Measurements from ENCODE around the gene NEK11.

DNA sequence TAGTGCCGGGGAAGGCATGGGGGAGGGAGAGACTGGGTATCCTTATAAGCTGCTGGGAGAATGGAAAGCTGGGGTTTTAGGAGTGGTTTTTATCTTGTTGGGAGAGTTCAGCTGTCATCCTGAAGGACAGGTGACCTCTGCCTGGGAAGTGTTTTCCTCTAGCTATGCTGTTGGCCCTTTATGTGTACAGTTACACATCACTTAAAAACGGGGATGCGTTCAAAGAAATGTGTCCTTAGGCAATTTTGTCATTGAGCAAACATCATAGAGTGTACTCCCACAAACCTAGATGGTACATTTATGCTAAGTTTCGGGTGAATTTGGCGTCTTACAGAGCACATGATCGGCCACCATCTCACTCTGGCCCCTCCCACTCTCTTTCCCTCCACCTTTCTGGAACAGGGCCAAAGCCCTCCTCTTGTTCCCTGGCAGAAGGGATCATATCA is 190.6 kb downstream of the NEK11 start:
- TF ChIP-seq, protein P1, sequence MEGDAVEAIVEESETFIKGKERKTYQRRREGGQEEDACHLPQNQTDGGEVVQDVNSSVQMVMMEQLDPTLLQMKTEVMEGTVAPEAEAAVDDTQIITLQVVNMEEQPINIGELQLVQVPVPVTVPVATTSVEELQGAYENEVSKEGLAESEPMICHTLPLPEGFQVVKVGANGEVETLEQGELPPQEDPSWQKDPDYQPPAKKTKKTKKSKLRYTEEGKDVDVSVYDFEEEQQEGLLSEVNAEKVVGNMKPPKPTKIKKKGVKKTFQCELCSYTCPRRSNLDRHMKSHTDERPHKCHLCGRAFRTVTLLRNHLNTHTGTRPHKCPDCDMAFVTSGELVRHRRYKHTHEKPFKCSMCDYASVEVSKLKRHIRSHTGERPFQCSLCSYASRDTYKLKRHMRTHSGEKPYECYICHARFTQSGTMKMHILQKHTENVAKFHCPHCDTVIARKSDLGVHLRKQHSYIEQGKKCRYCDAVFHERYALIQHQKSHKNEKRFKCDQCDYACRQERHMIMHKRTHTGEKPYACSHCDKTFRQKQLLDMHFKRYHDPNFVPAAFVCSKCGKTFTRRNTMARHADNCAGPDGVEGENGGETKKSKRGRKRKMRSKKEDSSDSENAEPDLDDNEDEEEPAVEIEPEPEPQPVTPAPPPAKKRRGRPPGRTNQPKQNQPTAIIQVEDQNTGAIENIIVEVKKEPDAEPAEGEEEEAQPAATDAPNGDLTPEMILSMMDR (IDR thresholded peaks at IDR 0.05), result no peak
- TF ChIP-seq POLR2A (IDR thresholded peaks at IDR 0.05), result no peak

All from thyroid gland (tissue), 4 donors.